GM12875 (cell line): ENCODE results near the gene PACS1.

Source experiments
- H3K4me3 ChIP-seq: one replicate; pipeline ENCODE4 v1.5.1; 2011; ENCODE audit warnings: low read depth, low read length, control low read depth
- CTCF ChIP-seq: IDR thresholded peaks from 2 replicates; pipeline ENCODE4 v1.5.1; 2011; ENCODE audit warnings: low read depth, mild to moderate bottlenecking, control low read depth, inconsistent platforms, low read length, moderate library complexity, borderline replicate concordance; ENCODE audit not compliant: insufficient read depth

The PACS1 gene

GRCh38 chr11:66221012-66221411 lies 150.9 kb downstream of the PACS1 start:
- H3K4me3 ChIP-seq: no peak overlapping the region
- no peak for TF ChIP-seq CTCF

GRCh38 chr11:66221726-66222236 lies 151.7 kb downstream of the PACS1 start:
- TF ChIP-seq CTCF: no peak
- H3K4me3 ChIP-seq: no peak overlapping the region

- no peak overlapping the region for H3K4me3 ChIP-seq
- peak; percentile 100 for TF ChIP-seq CTCF
Measured at GRCh38 chr11:66222358-66223149, 152.5 kb downstream of the PACS1 start.

- TF ChIP-seq CTCF: no peak
- H3K4me3 ChIP-seq: no peak overlapping the region
Measured at GRCh38 chr11:66224226-66224855, 154.3 kb downstream of the PACS1 start.

- H3K4me3 ChIP-seq: no peak overlapping the region
- no peak for TF ChIP-seq CTCF
Measured at GRCh38 chr11:66225066-66225465, 155.0 kb downstream of the PACS1 start.

GRCh38 chr11:66226101-66226500 lies 156.0 kb downstream of the PACS1 start:
- TF ChIP-seq CTCF: no peak
- H3K4me3 ChIP-seq: no peak overlapping the region

- TF ChIP-seq CTCF: no peak
- no peak overlapping the region for H3K4me3 ChIP-seq
Measured at GRCh38 chr11:66227700-66228099, 157.6 kb downstream of the PACS1 start.
